Measurements from ENCODE around the gene CRACR2A.

The CRACR2A gene

DNA sequence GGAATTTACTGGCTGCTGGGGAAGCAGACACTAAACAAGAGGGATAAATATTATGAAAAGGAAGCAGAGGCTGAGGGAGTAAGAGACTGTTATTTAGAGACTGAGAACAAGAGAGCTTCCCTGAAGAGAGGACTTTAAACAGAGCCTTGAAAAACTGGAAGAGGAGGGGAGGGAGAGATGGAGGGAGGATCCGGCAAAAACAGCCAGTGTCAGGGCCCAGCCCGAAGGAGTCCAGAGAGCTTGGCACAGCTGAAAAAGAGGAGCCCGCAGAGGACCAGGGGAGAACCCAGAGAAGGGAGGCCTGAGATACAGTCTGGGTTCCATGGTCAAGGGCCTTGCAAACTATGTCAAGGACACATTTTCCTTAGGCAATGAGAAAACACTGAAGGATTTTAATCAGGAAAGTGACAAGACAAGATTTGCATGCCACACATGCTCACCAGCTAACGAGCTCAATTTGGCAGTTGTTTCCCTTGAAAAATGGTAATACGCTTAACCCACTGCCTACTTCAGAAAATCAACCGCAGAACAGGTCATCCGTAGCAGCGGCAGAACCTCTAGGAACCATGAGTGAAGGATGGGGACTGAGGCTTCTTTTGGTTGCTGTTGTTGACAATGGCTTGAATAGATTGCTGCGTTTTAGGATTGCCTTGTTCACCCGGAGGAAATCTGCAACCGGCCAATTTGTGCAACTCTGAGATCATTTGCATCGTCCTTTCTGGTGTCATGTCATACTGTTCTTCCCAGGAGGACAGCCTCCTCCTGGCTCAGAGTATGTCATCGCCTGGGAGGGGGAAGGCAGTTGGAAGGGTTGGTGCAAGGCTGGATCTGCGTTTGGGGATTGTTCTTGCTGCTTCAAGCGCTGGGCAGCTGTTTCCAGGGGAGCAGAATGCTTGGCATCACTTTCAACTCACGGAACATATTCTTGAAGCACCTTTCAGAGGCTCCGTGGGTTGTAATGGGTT is 153.7 kb downstream of the CRACR2A start:
- no peak for DNase-seq (ENCODE audit: low read depth in 3 of 3)

DNA sequence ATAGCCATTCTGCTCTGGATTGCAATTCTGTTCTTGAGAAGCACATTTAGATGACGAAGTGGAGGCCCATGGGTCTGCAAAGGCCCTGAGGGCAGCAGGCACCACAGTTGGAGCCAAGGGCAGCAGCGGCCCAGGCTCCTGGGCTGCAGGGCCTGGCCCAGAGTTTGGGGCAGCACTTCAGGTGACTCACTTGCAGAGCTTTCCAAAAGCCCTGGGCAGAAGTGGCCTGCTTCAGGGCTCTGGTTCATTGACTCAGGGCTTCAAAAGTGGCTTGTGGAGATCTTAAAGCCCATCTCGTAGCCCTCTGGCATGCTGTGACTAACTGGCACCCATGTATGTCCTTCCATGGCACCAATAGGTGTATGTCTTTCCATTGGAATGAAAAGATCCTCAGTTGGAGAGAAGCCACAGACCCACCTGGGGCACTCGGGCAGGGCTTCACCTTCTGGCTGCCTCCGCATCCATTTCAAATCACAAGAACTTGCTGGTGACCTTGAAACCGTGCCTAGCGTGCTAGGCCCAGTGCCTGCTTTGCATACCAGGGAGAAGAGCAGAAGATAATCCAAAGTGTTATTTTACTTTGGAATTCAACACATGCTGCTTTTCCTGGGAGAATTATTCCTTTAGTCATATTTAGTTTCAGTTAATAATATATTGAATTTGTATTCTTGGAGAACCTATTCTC is 155.2 kb downstream of the CRACR2A start:
- no peak for DNase-seq (ENCODE audit: low read depth in 3 of 3)

DNA sequence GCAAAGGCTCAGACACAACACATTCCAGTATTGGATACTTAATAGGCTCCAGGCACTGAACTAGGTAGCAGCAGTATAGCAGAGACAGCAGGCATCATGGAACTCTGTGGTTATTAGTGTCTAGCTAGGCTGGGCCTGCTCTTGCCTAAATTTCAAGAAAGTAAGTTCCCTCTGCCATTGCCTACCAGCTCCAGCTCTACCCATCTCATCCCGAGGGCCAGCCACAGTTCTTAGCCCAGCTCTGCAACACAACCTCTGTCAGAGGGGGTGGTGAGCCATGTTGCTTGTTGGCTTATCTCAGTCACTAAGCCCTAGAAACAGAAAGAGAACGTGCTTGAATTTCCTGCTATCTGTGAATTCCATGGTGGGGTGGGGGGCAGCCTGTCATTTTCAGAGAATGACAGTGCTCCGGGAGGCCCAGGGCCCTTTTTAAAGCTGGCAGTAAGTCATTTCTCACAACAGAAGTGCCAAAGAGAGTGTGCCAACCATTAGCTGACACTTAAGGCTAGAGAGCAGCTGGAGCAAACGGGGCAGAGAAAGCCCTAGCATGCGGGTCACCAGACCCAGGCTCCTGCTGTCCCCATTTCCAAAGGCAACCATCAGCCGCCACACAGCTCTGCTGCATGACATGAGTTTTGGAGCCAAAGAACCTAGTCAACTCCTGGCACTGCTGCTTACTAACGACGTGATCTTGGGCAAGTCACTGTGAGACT is 156.1 kb downstream of the CRACR2A start:
- no peak for DNase-seq (ENCODE audit: low read depth in 3 of 3)

DNA sequence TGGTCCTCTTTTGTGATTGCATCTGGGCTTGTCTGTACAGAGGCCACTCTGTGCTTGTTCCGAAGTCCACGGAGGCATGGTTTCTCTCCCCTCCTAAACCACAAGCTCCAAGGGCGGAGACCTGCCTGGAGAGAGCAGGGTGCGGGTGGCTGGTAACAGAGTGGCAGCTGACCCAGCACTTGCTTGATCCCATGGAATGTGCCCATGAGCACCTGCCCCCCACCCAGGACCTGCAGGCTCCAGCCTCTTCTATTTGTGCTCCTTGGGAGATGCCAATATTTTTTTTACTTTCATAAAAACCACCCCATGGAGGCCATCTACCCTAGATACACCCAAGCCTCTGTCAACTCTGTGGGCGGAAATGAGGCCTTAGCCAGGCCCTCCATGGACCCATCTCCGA is 157.2 kb downstream of the CRACR2A start:
- no peak for DNase-seq (ENCODE audit: low read depth in 3 of 3)

DNA sequence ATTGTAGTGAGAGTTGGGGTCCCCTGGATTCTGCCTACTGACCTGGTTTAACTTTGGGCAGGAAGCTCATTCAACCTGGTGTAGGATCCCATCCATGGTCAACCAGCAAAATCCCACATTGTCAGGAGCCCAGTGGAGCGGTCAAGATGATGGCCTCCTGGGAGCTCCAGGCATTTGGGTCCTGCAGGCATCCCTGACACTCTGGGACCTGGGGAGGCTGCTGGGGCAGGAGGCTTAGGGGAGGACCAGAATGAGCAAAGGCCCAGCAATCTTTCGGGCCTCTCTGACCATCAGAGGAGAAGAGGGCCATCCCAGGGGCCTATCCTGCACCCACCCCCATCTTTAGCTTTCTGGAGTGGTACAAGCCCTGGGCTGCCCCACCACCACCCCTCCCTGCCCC is 157.9 kb downstream of the CRACR2A start:
- DNase-seq (ENCODE audit: low read depth in 3 of 3) = no peak

DNA sequence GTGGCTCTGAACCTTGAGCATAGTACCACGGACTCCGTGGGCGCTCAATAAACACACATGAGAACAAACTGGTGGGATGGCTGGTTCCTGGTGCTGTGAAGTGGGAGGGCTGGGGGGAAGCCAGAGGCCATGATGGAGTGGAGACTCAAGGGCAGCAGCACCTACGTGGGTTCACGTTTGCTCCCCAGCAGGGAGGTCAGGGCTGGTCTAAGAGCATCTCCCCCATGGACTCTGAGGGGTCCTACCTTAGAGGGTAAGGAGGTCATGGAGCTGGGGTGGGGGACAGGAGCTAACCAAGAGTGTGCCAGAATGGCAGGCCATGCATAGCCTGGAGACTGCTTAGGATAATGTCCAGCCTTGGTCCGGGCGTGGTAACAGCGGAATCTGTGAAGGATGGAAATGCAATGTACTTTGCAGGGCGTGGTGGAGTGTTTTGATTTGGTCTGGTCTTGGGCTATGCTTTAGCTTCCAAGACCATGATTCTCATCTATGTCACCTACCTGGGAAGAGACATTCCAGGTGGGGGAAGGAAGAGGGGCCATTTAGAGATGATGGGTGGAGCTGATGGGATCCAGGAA is 158.9 kb downstream of the CRACR2A start:
- DNase-seq (ENCODE audit: low read depth in 3 of 3) = no peak

DNA sequence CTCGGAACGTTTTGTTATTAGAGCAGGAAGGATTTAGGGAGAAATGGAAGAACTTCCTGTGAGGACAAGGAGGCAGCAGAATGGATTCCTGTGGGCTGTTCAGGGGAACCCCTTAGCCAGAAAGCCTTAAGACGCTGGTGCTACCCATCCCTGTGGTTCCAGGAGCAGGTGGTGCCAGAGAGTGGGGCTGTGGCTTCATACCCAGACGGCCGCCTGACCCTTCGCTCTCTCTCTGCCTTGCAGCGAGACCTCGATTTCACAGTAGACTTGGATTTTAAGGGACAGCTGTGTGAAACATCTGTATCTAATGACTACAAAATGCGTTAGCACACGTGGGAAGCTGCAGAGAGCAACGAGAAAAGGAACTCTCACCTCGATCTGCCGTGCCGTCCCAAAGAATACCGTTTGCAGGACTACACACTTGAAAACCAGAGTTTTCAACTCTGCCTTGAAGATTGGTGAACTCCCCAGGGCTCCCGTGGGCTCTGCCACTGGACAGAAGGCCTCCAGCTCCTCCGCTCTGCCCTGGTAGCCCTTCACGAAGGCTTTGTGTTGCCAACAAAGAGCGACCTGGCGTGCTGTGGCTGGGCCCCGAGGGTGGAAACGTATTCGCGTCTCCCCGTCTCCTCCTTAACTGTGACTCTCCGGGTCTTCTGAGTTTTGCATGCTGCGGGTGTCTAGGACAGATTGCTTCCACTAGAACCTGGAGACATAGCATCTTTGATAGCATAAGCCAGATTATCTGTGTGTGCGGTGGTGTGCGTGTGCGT is 159.9 kb downstream of the CRACR2A start:
- DNase-seq (ENCODE audit: low read depth in 3 of 3) = no peak

DNA sequence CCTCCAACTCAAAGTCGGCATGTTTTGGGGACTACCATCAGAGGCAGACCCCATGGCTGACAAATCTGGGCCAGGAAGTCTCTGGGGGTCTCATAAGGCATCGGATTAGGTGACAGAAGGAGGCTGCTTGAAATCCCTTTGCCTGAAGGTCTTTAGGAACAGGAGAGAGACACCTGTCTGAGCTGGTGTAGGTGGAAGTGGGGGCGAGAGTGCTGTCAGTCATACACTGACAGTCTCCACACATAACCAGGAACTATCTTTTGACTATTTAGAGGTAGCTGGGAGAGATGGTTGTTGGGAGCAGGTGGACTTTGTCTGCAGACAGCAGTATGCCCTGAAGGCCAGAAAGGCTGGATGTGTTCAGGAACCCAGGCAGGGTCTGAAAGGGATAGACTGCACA is 163.2 kb downstream of the CRACR2A start:
- DNase-seq (ENCODE audit: low read depth in 3 of 3) = no peak

DNA sequence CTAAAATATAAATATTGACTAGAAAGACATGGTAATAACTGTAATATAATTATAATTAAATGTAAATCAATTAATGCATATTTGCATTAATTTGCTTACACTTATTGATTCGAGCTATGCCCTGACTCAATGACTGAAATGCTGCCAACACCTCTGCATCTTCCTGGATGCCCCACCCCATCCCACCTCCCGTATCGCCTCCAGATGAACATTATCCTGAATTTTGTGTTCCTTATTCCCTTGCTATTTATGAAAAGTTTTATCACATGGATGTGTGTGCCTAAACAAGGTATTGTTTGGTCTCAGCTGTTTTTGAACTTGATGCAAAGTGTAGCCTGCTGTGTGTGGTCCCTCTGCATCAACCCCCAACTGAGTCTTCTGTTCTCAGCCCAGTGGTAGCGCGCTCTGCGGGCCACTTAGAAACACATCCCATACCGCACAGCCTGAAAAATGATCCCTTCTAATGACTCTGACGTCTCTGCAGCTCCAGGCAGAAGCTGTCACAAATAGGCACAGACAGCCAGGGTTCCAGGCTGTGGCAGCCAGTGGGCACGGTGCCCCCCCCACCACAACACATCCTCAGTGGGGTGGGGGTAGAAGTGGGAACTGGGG is 165.4 kb downstream of the CRACR2A start:
- DNase-seq (ENCODE audit: low read depth in 3 of 3) = no peak

DNA sequence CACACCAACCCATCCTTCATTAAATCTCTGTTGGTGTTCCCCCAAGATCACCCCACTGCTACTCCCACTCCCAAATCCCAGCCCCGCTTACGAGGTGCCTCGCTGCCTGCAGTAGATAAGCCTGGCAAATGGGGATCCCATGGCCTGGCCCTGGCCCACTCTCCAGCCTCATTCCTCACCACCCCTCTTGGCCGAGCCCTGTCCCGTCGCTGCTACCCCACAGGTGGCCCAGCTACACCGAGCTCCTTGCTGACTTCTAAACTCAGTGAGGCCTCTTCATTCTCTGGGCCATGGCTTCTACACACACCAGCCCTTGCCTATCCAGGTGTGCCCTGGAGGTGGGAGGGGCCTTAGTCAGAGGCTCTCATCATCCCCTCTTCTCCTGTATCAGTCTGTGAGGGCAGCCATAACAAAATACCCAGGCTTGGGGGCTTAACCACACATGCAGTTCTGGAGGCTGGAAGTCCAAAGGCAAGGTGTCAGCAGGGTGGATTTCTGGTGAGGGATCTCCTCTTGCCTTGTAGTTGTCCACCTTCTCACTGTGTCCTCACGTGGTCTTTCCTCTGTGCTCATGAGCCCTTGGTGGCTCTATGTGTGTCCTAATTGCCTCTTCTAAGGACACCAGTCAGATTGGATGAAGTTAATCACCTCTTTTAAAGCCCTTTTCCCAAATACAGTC is 169.1 kb downstream of the CRACR2A start:
- no peak for DNase-seq (ENCODE audit: low read depth in 3 of 3)

DNA sequence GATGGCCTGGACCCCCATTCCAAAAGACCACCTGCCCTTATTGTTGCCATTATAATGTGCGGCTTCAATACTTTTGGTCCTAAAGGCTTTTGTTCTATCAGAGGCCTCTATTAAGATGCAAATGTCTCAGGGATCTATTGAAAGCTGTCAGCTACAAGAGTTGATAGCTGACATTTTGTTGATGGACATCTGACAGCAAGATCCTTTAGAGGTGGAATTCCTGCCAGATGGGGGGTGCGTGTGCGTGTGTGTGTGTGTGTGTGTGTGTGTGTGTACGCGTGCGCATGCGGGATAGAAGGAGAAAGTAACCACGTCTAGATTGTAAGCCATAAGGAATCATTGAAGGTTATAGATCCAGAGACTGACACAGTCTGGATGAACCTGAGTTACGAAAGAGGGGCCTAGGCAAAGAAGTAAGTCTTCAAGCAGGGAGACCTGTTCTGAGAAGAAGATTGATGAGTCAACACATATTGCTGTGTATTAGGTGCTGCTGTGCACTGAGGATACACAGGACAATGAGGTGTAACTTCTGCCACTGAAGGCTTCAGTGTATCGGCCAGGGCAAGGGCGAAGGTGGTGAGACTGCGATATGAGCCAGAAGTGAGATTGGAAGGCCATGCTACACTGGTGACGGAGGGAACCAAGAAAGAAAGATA is 172.7 kb downstream of the CRACR2A start:
- DNase-seq (ENCODE audit: low read depth in 3 of 3) = no peak

DNA sequence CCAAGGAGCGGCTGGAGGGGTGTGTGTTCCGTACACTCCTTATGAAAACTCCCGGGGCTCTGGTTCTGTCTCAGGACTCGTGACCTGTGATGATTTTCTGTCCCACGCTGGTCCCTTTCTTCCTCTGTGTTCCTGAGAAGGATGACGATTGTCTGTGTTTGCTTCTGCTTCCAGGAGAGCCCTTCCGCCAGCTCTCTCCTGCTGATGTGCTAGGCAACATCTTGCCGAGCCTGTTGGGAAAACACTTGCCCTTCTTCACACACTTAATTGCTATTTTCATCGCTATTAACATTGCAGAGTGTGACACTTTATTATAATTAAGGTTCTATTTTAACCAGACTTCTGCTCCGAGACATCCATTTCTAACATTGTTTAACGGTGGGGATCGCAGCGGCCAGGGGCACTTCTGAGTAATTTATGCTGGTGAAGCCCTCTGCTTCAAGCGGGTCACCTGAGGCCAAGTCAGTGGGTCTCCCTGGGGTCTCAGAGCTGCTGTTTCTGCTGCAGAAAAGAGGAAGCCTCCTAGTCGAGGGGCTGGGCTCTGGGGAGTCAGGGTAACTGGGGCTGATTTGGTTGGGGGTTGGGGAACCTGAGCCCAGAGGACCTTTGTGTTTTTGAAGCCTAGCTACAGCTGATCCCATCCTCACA is 173.3 kb downstream of the CRACR2A start:
- no peak for DNase-seq (ENCODE audit: low read depth in 3 of 3)

DNA sequence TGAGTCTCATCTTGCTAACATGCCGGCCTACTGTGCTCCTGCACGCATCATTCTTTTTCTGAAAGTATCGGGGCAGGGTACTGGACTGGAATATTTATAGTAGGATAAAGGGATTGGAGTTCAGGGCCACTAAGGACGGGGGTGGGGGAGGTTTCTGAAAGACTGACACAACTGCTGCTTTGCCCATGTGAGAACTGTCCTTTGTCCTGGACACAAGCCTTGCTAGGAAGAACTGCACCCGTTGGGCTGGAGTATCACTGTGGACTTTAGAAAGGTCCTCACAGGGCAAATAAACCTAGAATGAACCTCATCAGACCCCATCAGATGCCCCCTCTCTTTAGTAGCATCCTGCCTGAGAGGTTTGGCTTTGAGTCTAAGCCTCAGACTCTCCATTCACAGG is 174.4 kb downstream of the CRACR2A start:
- no peak for DNase-seq (ENCODE audit: low read depth in 3 of 3)

DNA sequence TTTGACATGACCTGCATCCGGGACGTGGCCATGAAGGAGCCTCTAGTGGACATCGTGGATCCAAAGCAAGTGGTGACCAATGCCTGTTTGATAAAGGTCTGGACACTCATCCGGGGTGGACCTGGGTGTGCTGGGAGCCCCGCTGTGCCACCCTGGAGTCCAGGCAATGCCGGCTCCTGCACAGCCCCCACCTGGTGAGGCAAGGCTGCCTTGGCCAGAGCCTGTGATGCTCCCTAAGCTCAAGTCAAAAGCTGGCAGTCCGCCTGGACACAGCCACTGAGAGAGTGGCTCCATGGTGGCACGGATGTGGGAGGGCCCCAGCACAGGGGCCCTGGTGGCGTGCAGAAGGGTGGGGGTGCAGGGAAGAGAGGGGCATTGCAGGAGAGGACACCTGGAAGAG is 176.0 kb downstream of the CRACR2A start:
- DNase-seq (ENCODE audit: low read depth in 3 of 3) = no peak

DNA sequence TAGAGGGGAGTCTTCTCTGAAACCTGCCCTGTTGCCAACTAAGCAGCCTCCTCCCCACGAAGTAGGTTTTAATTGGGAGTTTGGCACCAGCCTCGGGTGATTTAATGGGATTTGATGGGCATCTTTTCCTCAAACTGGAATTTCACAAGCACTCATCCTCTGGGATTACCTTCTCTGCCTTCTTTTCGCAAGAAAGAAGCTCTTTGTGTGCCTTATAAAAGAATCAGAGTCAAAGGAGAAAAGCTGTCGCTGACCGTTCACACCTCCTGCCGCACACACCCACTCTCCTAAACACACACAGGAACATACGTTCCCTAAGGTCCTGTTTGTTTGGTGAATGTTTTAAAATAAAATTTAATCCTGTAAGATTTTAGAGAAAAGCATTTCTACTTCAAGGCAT is 177.9 kb downstream of the CRACR2A start:
- DNase-seq (ENCODE audit: low read depth in 3 of 3) = no peak

DNA sequence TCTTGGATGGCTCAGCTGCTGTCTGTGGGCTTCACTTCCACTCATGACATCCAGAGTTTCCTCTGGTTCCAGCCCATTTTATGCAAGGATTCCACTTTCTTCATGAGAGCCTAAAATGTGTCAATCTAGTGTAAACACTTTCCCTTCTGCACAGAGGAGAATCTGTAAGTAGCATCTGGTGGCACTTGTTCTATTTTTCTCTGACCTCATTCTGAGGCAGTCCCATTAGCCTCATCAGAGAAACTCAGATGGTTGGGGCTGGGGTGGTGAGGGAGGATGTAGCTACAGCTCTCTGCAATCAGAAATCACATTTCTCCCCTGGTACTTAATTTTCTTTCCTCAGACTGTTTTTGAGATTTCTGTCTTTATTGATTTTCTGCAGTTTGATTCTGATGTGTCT is 180.3 kb downstream of the CRACR2A start:
- no peak for DNase-seq (ENCODE audit: low read depth in 3 of 3)

DNA sequence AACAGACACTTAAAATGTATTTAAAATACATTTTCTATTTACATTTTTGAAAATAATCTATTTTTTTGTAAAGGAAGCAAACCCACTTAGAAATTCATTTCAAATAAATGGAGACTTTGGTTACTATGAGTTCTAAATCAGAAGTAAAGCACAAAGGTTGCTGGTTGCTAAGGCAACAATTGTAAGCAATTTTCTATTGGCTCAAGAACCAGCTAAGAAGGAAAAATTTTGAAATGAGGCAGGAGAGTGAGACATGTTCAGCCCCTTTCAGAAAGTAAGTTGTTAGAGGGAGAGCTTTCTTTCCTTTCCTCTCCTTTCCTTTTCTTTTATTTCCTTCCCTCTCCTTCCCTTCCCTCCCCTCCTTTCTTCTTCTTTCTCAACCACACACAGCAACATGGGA is 181.2 kb downstream of the CRACR2A start:
- DNase-seq (ENCODE audit: low read depth in 3 of 3) = no peak

DNA sequence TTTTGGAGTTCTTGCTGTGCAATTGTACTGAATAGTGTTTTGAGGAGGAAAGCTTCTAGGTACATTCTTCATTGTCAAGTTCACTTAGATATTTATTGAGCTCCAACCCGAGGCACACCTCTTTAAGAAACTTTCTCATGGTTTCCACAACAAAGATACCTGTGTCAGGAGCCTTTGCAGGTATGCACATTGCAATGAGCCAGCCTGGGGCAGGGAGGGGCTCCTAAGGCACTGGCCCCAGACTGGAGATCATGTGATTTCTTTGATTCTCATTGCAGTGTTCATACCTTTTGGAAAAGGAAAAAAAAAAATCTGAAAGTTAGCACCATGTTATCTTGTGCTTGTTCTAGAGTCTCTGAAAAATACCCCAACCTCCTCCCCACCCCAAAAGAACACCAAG is 181.6 kb downstream of the CRACR2A start:
- DNase-seq (ENCODE audit: low read depth in 3 of 3) = no peak

DNA sequence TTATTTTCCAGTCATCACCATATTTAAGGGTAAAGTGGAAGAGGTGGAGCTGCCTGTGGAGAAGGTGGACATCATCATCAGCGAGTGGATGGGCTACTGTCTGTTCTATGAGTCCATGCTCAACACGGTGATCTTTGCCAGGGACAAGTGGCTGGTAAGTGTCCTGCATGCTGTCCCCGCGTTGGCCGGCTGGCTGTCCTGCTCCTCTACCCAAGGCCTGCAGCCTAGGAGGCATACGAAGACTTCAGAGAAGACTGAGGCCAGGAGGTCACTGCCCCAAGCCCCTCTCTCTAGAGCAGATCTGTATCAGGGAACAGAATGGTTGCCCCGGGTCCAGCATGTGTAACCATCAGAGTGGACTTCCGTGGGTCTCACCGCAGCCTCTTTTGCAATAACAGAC is 184.2 kb downstream of the CRACR2A start:
- no peak for DNase-seq (ENCODE audit: low read depth in 3 of 3)
